HG03025 (cell line): ENCODE data around the gene ACTR2.
"Not testable (repeated sequence)": the region's sequence is repeated elsewhere in the genome, so short reads cannot be mapped to it uniquely, and the experiment has no call there.

Experiments used
- ATAC-seq: cut with Tn5 transposase; IDR thresholded peaks from one replicate; pipeline ENCODE4 v1.9.1; 2021; ENCODE audit warnings: mild to moderate bottlenecking, moderate library complexity; ENCODE audit not compliant: unreplicated experiment, low FRiP score

The ACTR2 gene

DNA sequence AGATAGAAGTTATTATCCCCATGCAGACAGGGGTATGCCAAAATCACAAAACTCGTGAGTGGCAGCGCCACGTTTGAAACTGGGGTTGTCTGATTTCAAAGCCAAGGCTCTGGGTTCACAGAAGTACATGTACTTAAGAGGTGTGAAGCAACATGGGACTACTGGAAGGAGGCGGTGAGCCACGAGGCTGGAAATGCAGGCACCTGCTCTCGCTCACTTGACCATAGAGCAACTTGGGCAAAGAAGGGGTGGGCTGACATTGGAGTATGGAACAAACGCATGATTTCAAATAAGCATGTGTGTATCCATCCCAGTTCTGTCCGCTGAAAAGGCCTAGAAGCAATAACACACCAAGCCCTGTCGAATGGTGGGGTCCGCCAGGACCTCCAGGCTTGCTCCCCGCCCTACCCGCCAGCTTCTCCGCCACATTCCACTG, 593 bp upstream of the ACTR2 start:
- peak; percentile 7 for ATAC-seq

DNA sequence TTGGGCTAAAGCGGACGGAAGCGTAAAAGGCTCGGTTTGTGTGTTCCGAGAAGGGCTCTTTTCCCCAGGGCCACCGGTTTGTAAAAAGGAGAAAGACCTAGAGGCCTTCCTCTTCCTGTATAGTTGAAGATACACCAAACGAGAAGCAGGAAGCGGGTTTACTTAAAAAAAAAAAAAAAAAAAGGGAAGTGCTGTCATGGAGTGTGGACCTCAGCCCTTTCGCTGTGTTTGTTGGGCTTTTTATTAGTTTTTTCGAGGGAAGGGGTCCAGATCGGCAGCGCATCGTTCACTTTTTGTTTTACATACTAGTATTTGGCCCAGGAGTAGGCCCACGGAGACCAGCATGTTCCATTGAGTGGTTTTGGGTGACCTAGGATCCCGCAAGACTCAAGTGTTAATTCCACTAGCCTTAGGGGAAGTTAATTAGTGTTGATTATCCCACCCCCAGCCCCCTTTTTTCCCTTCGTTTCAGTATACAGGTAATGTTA, 676 bp downstream of the ACTR2 start:
- ATAC-seq = peak; percentile 30

DNA sequence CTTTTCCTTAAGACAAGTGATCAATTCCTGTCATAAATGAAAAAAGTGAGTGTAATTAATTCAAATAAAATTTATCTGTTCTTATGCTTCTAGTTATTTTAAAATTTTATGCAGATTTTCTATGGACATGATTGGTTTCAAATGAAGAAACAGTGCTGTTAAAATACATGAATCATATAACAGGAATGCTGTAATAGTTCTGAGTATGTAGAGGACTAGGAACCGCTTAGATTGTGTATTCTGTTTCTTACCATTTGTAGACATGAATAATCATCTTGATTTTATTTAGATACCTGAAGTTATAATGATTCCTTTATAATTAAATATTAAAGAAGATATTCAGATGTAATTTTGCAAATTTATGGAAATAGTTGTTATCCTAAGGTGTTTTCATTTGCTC, 3.5 kb downstream of the ACTR2 start:
- no peak for ATAC-seq

DNA sequence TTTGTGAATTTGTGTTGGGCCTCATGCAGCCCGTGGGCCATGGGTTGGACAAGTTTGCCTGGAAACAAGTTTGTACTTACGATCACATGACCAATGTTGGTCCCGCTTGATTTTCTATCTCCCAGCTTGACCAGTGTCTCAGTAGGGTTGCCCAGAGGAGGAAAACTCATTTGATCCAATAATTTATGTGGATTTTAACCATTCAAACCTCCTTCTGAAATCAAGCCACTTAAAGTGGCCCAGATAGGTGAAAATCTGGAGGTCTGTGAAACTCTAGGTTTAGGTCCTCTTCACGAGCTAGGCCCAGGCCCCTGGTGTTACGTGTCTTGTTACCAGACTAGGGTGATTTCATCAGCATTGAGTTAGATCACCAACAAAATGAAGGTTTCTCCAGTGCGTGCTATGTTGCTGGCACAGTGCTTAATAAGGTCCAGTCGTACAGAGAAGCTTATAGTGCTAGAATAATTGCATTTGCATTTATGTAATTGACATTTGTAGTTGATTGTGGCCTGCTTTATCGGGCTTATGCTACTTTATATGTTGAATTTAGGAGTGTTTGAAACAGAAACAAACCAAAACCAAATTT, 4.4 kb downstream of the ACTR2 start:
- ATAC-seq = no peak

DNA sequence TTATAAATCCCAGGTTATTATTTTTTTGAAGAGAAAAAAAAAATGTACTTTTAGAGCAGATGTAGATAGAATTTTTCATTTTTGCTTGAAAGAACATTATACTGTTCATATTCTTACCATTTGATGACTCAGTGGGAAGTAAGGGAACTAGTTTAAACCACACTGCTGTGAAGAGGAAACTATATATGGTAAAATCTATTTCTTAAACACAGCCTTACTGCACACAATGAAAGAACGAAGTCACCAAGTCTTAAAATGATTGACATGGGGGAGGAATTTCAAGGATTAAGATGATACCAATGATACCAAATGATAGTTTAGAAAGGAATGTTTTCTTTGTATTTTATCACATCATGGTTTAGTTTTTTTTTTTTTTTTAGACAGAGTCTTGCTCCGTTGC, 5.0 kb downstream of the ACTR2 start:
- no peak for ATAC-seq

DNA sequence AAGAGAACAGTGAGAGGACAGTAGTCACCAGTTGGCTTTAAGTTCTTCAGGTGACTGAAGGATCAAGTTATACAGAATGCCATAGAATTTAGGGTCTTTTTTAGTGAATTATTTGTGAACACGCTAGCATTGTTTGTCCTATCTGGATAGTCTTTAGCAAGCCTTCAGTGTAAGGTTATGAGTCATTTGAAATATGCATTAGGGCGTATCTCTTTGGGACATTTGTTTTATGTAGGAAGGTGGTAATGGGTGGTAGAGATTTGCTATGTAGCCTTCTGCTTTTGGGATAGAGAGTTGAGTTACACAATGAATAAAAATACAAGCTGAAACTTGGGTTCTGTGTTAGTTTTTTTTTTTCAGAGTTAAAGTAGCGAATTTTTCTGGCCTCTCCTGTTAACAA, 13.0 kb downstream of the ACTR2 start:
- no peak for ATAC-seq

DNA sequence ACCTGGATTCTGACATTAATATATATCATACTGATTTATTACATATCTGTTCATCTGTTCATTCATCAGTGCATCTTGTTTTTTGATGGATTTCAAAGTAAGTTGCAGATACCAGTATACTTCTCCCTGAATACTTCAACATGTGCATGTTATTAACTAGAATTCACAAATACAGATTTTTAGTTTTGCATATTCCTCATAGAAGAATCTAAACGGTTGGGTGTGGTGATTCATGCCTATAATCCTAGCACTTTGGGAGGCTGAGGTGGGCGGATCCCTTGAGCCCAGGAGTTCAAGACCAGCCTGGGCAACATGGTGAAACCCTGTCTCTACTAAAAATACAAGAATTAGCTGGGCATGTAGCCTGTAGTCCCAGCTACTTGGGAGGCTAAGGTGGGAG, 16.8 kb downstream of the ACTR2 start:
- not testable (repeated sequence) for ATAC-seq

DNA sequence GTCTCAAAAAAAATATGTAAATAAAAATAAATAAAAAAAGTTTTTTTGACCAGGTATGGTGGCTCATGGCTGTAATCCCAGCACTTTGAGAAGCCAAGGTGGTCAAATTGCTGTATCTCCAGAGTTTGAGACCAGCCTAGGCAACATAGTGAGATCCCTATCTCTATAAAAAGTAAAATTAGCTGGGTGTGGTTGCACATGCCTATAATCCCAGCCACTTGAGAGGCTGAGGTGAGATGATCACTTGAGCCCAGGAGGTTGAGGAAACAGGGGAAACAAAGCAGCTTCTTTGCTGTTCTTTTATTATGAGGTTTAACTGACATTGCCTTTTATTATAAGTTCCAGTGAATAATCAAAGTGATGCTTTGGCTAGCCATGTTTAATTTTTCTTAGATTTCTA, 25.0 kb downstream of the ACTR2 start:
- ATAC-seq = no peak

DNA sequence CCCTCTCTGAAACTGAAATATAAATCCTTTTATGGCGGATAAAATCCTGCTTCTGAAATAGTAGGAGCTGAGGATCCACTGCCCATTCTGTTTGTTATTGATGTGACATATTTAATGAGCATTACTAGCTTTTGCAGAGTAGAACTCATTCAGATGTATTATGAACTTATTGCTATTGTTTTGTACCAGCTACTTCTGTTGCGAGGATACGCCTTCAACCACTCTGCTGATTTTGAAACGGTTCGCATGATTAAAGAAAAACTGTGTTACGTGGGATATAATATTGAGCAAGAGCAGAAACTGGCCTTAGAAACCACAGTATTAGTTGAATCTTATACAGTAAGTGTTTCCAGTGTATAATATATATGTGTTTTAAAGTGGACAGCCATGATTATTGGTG, 27.7 kb downstream of the ACTR2 start:
- no peak for ATAC-seq

DNA sequence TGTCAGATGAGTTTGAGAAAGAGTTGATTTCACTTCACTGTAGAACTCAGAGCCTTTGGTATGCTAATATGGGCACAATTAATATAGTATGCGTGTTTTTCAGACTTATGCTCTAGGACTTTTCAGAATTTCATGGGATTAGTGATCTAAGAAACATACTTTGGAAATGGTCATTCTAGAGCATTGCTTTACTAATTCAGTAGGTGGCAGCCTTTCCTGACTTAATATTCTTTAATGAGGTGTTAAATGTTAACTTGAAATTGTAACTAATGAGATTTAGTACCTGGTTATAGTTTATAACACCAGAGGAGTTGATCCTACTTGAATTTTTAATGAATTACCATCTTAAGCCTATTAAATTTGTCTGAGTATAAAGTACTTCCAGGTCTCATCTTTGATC, 28.4 kb downstream of the ACTR2 start:
- no peak for ATAC-seq

DNA sequence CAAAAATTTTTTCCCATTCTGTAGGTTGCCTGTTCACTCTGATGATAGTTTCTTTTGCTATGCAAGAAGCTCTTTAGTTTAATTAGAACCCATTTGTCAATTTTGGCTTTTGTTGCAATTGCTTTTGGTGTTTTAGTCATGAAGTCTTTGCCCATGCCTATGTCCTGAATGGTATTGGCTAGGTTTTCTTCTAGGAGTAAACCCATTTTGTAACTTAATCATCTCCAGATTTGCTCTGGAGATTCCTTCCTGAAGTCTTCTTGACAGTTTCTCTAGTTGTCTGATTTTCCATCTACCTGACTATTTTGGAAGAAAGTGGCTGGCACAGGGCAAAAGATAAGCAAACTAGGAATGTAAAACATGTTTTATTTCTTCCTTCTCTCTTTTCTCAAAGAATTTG, 30.2 kb downstream of the ACTR2 start:
- ATAC-seq = not testable (repeated sequence)

DNA sequence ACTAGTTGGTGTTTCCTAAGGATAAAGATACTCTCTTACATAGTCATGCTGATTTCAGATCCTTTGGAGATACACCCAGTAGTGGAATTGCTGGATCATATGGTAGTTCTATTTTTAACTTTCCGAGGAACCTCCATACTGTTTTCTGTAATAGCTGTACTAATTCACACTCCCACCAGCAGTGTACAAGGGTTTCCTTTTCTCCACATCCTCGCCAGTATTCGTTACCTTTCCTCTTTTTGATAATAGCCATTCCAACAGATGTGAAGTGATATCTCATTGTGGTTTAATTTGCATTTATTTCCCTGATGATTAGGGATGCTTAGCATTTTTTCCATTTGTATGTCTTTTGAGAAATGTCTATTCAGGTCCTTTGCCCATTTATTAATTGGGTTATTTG, 34.0 kb downstream of the ACTR2 start:
- ATAC-seq = no peak

DNA sequence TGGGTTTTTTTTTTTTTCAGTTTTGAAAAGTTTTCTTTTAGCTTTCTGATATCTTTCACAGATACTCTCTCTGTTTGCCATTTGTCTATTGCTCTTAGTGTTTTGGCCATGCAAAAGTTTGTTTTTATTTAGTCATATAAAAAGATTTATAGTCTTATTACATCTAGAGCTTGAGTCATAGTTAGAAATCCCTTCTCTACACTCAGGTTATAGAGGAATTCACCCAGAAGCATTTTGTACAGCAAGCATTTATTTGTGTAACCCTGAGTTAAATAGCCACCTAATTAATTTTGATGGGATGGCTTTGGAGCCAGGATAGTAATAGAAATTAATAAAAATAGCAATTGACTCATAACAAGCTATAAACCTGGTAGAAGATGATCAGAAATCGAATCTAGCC, 35.6 kb downstream of the ACTR2 start:
- no peak for ATAC-seq

DNA sequence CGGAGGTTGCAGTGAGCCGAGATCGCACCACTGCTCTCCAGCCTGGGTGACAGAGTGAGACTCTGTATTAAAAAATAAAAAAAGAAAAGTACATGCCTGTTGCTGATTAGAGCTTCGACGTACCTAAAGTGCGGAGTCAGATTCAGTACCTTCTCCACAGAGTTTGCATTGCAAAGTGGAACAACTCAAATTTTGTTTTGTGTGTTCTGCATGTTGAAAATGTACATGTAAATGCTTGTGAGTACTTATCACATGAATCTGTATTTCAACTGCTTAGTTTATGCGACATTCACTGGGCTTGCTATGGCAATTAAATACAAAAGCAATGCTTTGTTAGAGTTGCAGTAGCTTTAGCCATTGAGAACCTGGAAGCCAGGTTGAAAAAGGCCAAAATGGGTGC, 36.4 kb downstream of the ACTR2 start:
- ATAC-seq = no peak

DNA sequence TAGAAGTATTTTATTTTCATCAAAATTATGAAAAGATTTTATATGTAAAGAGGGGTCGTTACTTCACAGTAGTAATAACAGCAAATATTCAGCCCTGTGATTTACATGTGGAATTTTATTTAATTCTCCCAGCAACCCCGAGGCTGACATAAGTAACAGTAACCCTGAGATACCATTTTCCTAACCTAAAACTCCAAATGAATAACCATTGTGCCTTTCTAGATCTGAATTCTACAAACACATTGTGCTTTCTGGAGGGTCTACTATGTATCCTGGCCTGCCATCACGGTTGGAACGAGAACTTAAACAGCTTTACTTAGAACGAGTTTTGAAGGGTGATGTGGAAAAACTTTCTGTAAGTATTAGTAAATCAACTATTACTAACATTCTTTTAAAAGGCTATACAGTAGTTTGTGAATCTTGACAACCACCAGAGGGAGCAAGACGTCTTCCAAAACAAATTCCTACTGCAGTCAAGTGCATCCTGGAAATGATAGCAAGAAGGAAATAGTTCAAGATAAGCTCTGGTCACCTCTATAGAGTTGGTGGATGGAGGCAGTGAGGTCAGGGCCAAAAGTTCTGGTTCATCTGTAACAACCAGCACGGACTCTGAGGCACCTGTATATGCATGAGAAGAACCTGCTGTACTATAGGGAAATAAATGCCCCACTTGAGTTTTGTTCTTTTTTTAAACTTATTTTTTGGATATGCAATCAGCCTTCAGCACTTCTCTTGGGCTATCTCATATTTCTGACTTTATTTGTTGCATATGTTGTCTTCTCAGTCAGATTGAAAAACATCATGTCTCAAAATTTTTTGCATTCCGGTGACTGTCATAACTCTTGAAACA, 37.4 kb downstream of the ACTR2 start:
- ATAC-seq = no peak

DNA sequence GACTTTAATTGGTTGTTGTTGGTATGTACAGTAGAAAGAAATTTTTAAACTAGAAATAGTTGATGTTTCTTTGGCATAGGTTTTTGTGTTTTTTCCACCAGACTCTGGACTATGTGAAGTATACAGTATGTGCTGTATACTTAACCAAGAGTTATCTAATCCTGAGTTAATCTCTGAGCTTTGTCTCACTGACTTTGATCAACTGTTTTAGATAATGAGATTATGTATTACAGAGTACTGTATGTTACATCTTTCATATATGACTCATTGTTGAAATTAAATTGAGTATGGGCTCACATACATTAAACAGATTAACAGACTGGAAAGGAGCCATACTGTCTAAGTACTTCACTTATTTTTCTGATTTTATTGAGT, 38.0 kb downstream of the ACTR2 start:
- ATAC-seq = no peak

DNA sequence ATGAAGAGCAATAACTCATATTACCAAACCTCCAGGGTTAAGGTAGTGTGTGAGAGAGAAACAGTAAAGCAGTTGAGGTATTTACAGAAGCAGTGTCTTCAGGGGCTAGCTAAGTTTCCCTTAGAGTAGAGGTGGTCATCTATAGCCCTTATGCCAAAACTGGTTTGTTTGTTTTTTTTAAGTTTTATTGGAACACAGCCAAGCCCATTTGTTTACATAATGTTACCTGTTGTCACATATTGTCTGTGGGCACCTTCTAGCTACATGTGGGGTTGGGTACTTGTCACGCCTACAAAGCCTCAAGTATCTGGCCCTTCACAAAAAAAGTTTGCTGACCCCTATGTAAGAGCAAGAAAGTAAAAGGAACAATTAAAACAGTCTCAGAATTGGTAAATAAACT, 39.4 kb downstream of the ACTR2 start:
- no peak for ATAC-seq

DNA sequence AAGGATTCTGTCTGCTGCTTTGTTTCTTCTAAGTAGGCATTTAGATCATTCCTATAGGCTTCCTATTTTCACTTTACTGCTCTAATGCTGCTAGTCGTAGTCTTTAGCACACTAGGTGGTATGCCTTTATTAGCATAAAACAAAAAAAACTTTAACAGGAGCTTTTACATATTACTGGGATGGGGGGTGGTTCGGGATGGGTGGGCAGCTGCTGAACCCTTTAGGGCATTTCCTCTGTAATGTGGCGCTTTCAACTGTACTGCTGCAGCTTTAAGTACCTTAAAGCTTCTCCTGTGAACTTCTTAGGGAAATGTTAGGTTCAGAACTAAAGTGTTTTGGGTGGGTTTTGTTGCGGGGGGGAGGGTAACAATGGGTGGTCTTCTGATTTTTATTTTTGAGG, 41.3 kb downstream of the ACTR2 start:
- no peak for ATAC-seq

DNA sequence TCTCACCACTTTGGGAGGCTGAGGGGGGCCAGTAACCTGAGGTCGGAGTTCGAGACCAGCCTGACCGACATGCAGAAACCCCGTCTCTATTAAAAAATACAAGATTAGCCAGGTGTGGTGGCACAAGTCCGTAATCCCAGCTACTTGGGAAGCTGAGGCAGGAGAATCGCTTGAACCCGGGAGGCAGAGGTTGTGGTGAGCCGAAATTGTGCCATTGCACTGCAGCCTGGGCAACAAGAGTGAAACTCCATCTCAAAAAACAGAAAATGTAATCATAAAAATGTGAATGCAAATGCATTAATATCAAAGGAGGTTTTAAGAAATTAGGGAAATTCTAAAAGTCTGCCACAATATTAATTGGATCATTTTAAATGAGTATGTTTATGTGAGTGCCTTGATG, 45.7 kb downstream of the ACTR2 start:
- ATAC-seq = no peak

DNA sequence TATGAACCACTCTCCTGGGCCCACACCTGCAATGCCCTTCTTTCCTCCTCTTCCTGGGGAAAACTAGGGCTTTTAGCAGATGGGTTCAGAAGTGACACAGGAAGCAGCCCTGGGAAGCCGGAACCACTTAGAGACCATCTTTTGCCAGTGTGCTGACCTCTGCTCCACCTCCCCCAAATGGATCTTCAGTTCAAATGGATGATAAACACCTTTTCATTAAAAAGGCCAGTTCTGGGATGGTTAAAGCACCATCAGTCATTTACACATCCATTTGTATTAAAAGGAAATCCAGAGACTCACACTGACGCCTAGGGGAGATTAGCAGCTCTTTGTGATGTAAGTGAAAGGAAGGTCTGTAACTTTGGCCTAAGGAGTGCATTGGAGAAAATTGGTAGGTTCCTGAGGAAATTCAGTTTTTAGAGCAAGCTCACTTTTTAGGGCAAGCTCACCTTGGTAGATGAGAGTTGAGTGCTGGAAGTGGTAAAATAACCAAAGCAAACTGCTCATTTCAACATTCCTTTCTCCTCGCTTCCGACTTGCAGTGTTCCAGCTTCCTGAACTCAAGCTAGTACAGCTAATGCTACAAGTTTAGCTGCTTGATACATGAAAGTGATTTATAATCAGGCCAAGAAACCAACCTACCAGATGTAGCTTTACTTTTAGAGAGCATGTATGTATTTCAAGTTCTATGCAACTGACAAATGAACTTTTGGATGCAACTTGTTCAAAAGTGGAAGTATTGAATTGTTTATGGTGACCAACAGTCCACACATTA, 47.7 kb downstream of the ACTR2 start:
- no peak for ATAC-seq

DNA sequence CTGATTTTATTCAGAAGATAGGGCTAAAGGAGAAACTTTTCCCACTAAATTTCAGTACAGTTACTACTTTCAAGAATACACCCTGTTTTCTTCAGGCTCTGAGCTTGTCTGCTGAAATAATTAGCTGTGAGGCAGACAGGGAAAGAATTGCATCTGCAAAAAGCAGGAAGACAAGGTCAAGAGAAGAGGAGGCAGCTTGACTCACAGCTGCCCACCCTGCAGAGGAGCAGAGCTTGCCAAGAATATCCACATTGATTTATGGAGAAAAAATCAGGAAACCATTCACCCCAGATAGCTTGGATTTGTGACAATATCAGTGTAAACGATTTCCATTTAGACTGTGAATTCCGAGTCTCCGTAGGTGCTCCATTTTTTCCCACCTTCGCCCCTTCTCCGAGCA, 49.0 kb downstream of the ACTR2 start:
- no peak for ATAC-seq
